GM19438 (cell line): ENCODE results near the gene UHMK1.
"Not testable (repeated sequence)": the region's sequence is repeated elsewhere in the genome, so short reads cannot be mapped to it uniquely, and the experiment has no call there.

ENCODE experiments used
- ATAC-seq: cut with Tn5 transposase; IDR thresholded peaks from one replicate; pipeline ENCODE4 v1.9.1; 2021; ENCODE audit warnings: low read depth; ENCODE audit not compliant: unreplicated experiment

The UHMK1 gene

GRCh38 chr1:162497723-162498495 is at the start of gene UHMK1:
Gene UHMK1, plus strand, starts transcription at chr1:162497818. Its CDS starts 183 bp downstream, at chr1:162498001.
- ATAC-seq, result peak; percentile 93

GRCh38 chr1:162454361-162454760 is 43.3 kb upstream of the UHMK1 start:
- not testable (repeated sequence) for ATAC-seq

DNA sequence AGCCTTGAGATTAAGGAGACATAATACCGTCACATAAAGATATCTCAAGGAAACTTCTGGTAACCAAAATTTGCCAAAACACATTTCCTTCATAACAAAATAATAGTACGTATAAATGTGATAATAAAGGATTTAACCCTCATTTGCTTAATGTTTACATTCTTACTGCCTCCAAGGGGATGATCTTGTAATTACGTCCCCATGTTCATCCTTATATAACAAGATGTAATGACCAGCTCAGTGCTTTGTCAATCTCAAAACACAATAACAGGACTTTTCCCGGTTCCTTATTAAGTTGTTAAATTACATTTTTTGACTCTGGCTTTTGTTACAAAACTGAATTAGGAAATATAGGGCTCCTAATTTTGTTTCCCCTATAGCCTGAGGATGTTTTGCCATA is 41.3 kb upstream of the UHMK1 start:
- ATAC-seq, result no peak

DNA sequence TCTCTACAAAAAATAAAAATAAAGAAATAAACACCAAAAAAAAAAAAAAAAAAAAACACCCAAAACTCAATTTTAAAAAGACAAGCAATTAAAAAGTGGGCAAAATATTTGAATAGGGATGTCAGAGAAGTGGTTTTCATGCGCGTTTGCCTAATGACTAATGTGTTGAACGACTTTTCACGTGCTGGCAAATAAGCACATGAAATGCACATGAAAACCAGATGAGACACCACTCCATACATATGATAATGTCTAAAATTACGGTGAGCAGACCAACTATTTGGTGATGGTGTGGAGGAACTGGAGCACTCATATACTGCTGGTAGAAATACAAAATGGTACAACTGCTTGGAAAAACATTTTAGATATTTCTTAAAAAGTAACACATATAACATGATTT is 39.4 kb upstream of the UHMK1 start:
- no peak for ATAC-seq

- not testable (repeated sequence) for ATAC-seq
Observed at GRCh38 chr1:162462425-162462824, 35.2 kb upstream of the UHMK1 start.

DNA sequence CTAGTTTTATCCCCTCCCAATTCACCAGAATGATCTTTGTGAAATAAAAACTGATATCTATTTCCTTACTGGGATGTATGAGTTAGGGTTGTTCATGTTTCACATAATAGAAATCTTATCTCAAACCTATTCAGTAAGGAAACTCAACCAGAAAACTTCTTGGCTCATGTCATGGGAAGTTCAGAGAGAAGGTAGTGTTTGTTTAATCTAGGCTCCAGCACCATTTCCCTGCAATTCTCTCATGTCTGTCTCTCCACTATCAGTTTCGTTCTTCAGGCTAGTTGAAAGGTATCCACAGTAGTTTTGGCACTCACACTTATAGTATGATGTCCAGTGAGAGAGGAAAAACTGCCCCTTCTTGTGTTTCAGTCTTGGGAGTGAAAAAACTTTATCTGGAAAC is 34.6 kb upstream of the UHMK1 start:
- ATAC-seq, result no peak

- no peak for ATAC-seq
Observed at GRCh38 chr1:162466797-162467196, 30.8 kb upstream of the UHMK1 start.

DNA sequence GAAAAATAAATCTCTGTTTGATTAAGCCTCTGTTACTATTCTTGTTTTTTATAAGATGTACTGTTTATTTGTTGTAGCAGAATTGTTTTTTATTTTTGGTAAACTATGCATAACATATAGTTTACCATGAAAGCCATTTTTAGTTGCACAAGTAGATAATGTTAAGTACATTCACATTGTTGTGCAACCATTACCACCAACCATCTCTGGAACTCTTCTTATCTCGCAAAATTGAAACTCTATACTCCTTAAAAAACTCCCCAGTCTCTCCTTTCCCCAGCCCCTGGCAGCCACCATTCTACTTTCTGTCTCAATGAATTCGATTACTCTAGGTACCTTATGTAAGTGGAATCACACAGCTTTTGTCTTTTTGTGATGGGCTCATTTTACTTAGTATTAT is 27.4 kb upstream of the UHMK1 start:
- ATAC-seq, result no peak

GRCh38 chr1:162471290-162471853 is 26.2 kb upstream of the UHMK1 start:
- ATAC-seq, result no peak

GRCh38 chr1:162475089-162475488 is 22.5 kb upstream of the UHMK1 start:
- ATAC-seq, result no peak

DNA sequence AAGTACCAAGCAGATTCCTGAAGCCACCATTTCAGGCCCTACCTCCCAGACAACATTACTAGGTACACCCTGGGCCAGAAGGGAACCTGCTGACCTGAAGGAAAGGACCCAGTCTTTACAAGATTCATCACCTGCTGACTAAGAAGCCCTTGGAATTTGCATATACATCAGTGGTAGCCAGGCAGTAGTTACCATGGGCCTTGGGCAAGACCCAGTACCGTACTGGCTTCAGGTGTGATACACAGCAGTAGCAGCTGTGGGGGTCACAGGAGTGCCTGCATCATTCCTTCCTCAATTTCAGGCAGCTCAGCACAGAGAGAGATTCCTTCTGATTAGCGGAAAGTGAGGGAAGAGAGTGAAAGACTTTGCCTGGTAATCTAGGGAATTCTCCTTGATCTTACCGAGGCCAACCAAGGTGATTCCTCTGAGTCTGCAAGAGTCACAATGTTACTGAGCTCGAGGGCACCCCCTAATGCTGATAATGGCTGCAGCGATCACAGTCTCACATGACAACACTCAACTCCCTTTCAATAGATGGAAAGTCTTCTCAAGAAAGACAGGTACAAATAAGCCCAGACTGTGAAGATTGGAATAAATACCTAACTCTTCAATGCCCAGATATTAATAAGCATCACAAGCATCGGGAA is 22.0 kb upstream of the UHMK1 start:
- ATAC-seq, result no peak

- no peak for ATAC-seq
Observed at GRCh38 chr1:162476620-162477019, 21.0 kb upstream of the UHMK1 start.

GRCh38 chr1:162485236-162485635 is 12.4 kb upstream of the UHMK1 start:
- no peak for ATAC-seq

DNA sequence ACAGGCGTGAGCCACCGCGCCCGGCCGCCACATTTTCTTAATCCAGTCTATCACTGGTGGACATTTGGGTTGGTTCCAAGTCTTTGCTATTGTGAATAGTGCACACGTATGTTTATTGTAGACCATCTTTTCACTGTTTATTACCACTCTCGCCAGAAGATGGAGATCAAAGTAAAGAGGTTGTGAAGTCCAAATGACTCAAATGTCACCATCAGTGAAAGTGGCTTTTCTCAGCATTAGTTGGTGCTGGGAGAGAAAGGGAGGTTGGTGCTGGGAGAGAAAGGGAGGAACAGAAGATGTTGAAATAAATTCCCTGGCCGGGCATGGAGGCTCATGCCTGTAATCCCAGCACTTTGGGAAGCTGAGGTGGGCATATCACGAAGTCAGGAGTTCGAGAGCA is 10.4 kb upstream of the UHMK1 start:
- no peak for ATAC-seq

DNA sequence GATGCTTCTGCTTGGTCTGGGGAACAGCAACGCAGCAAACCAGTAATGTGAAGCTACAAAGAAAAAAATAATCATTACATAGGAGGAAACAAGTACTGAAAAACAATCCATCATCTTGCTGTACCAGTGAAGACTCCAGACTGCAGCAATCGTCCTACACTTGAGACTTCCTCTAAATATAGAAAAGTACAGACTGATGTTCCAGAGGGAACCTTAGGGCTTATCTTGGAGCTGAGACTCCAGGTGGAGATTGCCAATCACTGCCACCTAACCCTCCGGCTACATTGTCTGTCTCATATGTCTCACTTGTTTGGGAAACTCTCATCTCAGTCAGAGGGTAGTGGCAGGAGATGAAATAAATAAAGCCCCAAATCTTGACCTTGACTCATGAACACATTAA is 9.4 kb upstream of the UHMK1 start:
- ATAC-seq, result no peak

GRCh38 chr1:162495531-162496233 is 1.9 kb upstream of the UHMK1 start:
- not testable (repeated sequence) for ATAC-seq

- no peak for ATAC-seq
Observed at GRCh38 chr1:162497104-162497722, 405 bp upstream of the UHMK1 start.

DNA sequence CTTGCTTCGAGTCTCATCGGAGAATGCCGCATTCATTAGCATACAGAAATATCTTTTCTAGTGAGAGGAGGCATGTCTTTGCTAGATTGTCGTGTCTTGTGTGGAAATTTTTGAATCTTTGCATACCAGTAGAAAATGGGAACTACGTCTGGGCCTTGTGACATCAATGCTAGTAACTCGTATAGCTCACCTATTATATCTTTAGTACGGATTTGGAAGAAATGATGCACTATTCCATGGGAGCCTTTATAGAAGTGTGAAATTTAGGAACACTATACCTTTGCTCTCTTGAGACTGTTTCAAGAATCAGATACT is 835 bp downstream of the UHMK1 start:
- peak; percentile 10 for ATAC-seq

DNA sequence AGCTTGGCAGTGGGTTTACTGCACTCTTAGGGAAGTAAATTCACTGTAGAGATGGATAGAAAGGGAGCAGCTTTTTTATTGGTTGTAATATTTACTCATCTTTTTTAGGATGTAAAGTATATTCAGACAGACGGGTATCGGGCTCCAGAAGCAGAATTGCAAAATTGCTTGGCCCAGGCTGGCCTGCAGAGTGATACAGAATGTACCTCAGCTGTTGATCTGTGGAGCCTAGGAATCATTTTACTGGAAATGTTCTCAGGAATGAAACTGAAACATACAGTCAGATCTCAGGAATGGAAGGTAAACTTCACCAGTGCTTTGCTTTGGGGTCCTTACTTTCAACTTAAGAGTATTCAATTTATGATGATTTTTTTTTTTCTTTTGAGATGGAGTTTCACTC is 3.2 kb downstream of the UHMK1 start:
- no peak for ATAC-seq

DNA sequence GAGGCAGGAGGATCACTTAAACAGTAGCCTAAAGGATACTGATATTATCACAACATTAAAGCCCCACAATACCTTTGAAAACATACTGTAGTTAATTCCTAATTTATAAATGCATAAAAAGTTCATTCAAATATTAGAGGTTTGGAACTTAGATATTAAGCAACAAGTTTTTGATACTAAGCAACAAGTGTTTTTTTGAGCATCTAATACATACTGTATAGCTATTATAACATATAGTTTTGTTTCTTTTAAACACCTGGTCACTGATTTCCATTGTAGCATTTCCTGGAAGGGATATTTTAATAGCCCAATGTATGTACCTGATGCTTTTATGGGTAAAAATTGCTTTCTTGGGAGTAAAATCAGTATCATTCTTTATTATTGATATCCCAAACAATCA is 4.5 kb downstream of the UHMK1 start:
- no peak for ATAC-seq

GRCh38 chr1:162502928-162503327 is 5.3 kb downstream of the UHMK1 start:
- ATAC-seq, result no peak
